GM23338 (cell line): Measurements from ENCODE around the gene THRB. TPM values are rescaled to one million over a fixed set of nuclear protein-coding genes. Genes with fewer than 3 reads are reported as not detected.

Source experiments
- ATAC-seq: fragments of 200-7000 bp; cut with Tn5 transposase; 3 replicates; pipeline ENCODE4 v1.9.1; 2020
- DNase-seq: peaks from one replicate; pipeline ENCODE4 v3.0.0-alpha.2; 2015; ENCODE audit warnings: low spot score
- H2AFZ ChIP-seq: fragments of 200-600 bp; sonication (generic); 2 replicates; pipeline ENCODE4 v1.8.0; 2016; ENCODE audit warnings: antibody characterized with exemption, mild to moderate bottlenecking, moderate library complexity
- H3F3A ChIP-seq: fragments of 200-600 bp; sonication (generic); replicated peaks from 2 replicates; pipeline ENCODE4 v1.8.0; 2017; ENCODE audit warnings: antibody characterized with exemption, mixed run types, low read depth
- H3K27ac ChIP-seq: fragments of 200-600 bp; sonication (generic); 2 replicates; pipeline ENCODE4 v1.6.1; 2016; ENCODE audit warnings: low read depth
- H3K27me3 ChIP-seq: fragments of 200-600 bp; sonication (generic); 2 replicates; pipeline ENCODE4 v1.8.0; 2016; ENCODE audit warnings: mild to moderate bottlenecking, mixed run types, moderate library complexity; ENCODE audit not compliant: insufficient read depth
- H3K36me3 ChIP-seq: fragments of 200-600 bp; sonication (generic); 2 replicates; pipeline ENCODE4 v1.8.0; 2016; ENCODE audit warnings: mild to moderate bottlenecking; ENCODE audit not compliant: insufficient read depth
- H3K4me1 ChIP-seq: fragments of 200-600 bp; sonication (generic); 2 replicates; pipeline ENCODE4 v1.8.0; 2016; ENCODE audit warnings: mild to moderate bottlenecking, moderate library complexity; ENCODE audit not compliant: insufficient read depth
- H3K4me2 ChIP-seq: fragments of 200-600 bp; sonication (generic); 2 replicates; pipeline ENCODE4 v1.7.1; 2017; ENCODE audit warnings: mixed run types
- H3K4me3 ChIP-seq: fragments of 200-600 bp; sonication (generic); 2 replicates; pipeline ENCODE4 v1.6.1; 2016; ENCODE audit warnings: mixed run types
- H3K79me2 ChIP-seq: fragments of 200-600 bp; sonication (generic); replicated peaks from 2 replicates; pipeline ENCODE4 v1.8.0; 2017; ENCODE audit warnings: mild to moderate bottlenecking; ENCODE audit not compliant: insufficient read depth
- H3K9me2 ChIP-seq: fragments of 200-600 bp; sonication (generic); 2 replicates; pipeline ENCODE4 v1.8.0; 2017; ENCODE audit not compliant: insufficient read depth
- H4K20me1 ChIP-seq: fragments of 200-600 bp; sonication (generic); replicated peaks from 2 replicates; pipeline ENCODE4 v1.8.0; 2017; ENCODE audit warnings: mild to moderate bottlenecking; ENCODE audit not compliant: insufficient read depth
- H3K27ac Mint-ChIP-seq: 2 replicates; pipeline ENCODE4 v1.8.0; 2020; ENCODE audit warnings: inconsistent platforms, mild to moderate bottlenecking, moderate library complexity, mixed read lengths
- H3K27me3 Mint-ChIP-seq: 3 replicates; pipeline ENCODE4 v1.8.0; 2022; ENCODE audit warnings: low read depth, mild to moderate bottlenecking, moderate library complexity, mixed read lengths, inconsistent platforms; ENCODE audit not compliant: insufficient read depth, poor library complexity
- H3K36me3 Mint-ChIP-seq: 3 replicates; pipeline ENCODE4 v1.8.0; 2021; ENCODE audit warnings: low read depth, mild to moderate bottlenecking, inconsistent platforms, moderate library complexity, mixed read lengths
- H3K4me1 Mint-ChIP-seq: 3 replicates; pipeline ENCODE4 v1.8.0; 2020; ENCODE audit warnings: mild to moderate bottlenecking, inconsistent platforms, mixed read lengths
- H3K4me3 Mint-ChIP-seq: 3 replicates; pipeline ENCODE4 v1.8.0; 2021; ENCODE audit warnings: moderate library complexity, mild to moderate bottlenecking, inconsistent platforms, mixed read lengths
- H3K9me3 Mint-ChIP-seq: 3 replicates; pipeline ENCODE4 v1.8.0; 2020; ENCODE audit warnings: moderate library complexity, mild to moderate bottlenecking, inconsistent platforms, mixed read lengths
- CREB1 ChIP-seq: fragments of 250-450 bp; sonication (Bioruptor Pico); IDR thresholded peaks from 2 replicates; pipeline ENCODE4 v1.5.0; 2020; ENCODE audit warnings: low read depth, mild to moderate bottlenecking, moderate library complexity
- EZH2phosphoT487 ChIP-seq: fragments of 200-600 bp; sonication (generic); IDR thresholded peaks from one replicate; pipeline ENCODE4 v1.8.1; 2018; ENCODE audit warnings: antibody characterized with exemption; ENCODE audit not compliant: unreplicated experiment
- NANOG ChIP-seq: IDR thresholded peaks from 2 replicates; pipeline ENCODE4 v1.6.1; 2016; ENCODE audit warnings: antibody characterized with exemption, borderline replicate concordance
- POLR2AphosphoS5 ChIP-seq: IDR thresholded peaks from 2 replicates; pipeline ENCODE4 v1.6.1; 2016; ENCODE audit warnings: antibody characterized with exemption, low read depth
- STAT1 ChIP-seq: IDR thresholded peaks from one replicate; pipeline ENCODE4 v1.6.1; 2016; ENCODE audit warnings: antibody characterized with exemption; ENCODE audit not compliant: unreplicated experiment
- ZNF331 ChIP-seq: fragments of 250-450 bp; sonication (Bioruptor Pico); IDR thresholded peaks from 2 replicates; pipeline ENCODE4 v1.5.0; 2020; ENCODE audit warnings: low read depth, mild to moderate bottlenecking, moderate library complexity
- ZNF462 ChIP-seq: fragments of 250-450 bp; sonication (Bioruptor Pico); IDR thresholded peaks from 2 replicates; pipeline ENCODE4 v1.5.0; 2020; ENCODE audit warnings: mild to moderate bottlenecking, moderate library complexity
- polyA plus RNA-seq: library from polyadenylated mRNA; unstranded; fragments of >200 nt; fragmentation: Nextera tagmentation; extraction: Ambion mirVana; gene quantifications from 2 replicates; pipeline ENCODE4 v1.2.1, GENCODE V29; 2016
- total RNA-seq: library from RNA; depleted of rRNA; stranded (reverse); fragments of >200 nt; shearing (Covaris generic); gene quantifications from 2 replicates; pipeline ENCODE4 v1.2.3, GENCODE V29; 2014
- TF ChIP-seq, protein P1 (sequence below): IDR thresholded peaks from 2 replicates; pipeline ENCODE4 v1.6.1; 2016; ENCODE audit warnings: antibody characterized with exemption

The THRB gene
- total and polyA plus RNA-seq, 2 experiments from 2014 or later, result 1.7 to 3.2 TPM

- TF ChIP-seq ZNF462 (CRISPR knock-in tag) (no peak), POLR2AphosphoS5 (no peak), EZH2phosphoT487 (no peak), NANOG (no peak)
Measured at GRCh38 chr3:24341668-24342067, 153.0 kb downstream of the THRB start (continued).

DNA sequence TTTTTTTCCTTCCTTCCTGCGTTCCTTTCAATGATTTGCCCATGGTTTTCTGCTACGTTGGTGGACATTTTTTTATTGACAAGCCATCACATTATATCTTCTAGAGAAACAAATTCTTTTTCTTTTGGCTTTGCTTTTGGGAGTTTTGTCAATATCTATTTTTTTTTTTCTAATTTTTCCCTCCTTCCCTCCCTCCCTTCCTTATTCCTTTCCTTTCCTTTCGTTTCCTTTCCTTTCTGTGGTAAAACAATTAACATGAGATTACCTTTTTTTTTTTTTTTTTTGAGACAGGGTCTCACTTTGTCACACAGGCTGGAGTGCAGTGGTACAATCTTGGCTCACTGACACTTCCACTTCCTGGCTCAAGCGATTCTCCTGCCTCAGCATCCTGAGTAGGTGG is 153.7 kb downstream of the THRB start:
- Histone ChIP-seq H3K4me1 (no peaks in the 10 kb centered on the region), H3K79me2 (no peaks in the 10 kb centered on the region), H3K27me3 (no peaks in the 10 kb centered on the region), H2AFZ (no peak overlapping the region), H3K4me2 (no peak overlapping the region), H3K4me3 (no peak overlapping the region), H3K9me2 (no peaks in the 10 kb centered on the region), H4K20me1 (no peaks in the 10 kb centered on the region), H3K27ac (no peak overlapping the region), H3F3A (no peaks in the 10 kb centered on the region), H3K36me3 (no peaks in the 10 kb centered on the region)
- Mint-ChIP-seq H3K27me3 (no peaks in the 10 kb centered on the region), H3K27ac (peak overlapping the region; percentile 3; the same call in 1 of the 2 replicates), H3K9me3 (no peaks in the 10 kb centered on the region), H3K36me3 (no peaks in the 10 kb centered on the region), H3K4me1 (0 out of 3 replicates have a peak, but pooled peaks cover 3% of the 10 kb centered on the region), H3K4me3 (no peak overlapping the region)
- DNase-seq (no peak), ATAC-seq (no peak)
- TF ChIP-seq ZNF331 (no peak), STAT1 (no peak), CREB1 (no peak), ZNF462 (CRISPR knock-in tag) (no peak)
- TF ChIP-seq, protein P1, sequence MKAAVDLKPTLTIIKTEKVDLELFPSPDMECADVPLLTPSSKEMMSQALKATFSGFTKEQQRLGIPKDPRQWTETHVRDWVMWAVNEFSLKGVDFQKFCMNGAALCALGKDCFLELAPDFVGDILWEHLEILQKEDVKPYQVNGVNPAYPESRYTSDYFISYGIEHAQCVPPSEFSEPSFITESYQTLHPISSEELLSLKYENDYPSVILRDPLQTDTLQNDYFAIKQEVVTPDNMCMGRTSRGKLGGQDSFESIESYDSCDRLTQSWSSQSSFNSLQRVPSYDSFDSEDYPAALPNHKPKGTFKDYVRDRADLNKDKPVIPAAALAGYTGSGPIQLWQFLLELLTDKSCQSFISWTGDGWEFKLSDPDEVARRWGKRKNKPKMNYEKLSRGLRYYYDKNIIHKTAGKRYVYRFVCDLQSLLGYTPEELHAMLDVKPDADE, result no peak
